Endodermal cell (in vitro differentiated cells): ENCODE data around the gene ADORA1. TPM values are rescaled to one million over a fixed set of nuclear protein-coding genes. Genes with fewer than 3 reads are reported as not detected.

Experiments used
- DNase-seq: peaks from one replicate; pipeline ENCODE4 v3.0.0-alpha.2; 2017
- H3K27ac ChIP-seq: 2 replicates; pipeline ENCODE4 v1.5.1; 2013; ENCODE audit warnings: mild to moderate bottlenecking, low read depth, low read length, moderate library complexity
- H3K27me3 ChIP-seq: 2 replicates; pipeline ENCODE4 v1.6.1; 2013; ENCODE audit warnings: mild to moderate bottlenecking, low read length, moderate library complexity; ENCODE audit not compliant: insufficient read depth, control insufficient read depth, poor library complexity, severe bottlenecking
- H3K36me3 ChIP-seq: 2 replicates; pipeline ENCODE4 v1.7.0; 2013; ENCODE audit warnings: mild to moderate bottlenecking, low read length, moderate library complexity; ENCODE audit not compliant: control insufficient read depth, insufficient read depth
- H3K4me1 ChIP-seq: one replicate; pipeline ENCODE4 v1.7.0; 2013; ENCODE audit warnings: low read length; ENCODE audit not compliant: control insufficient read depth, insufficient read depth
- H3K4me3 ChIP-seq: 2 replicates; pipeline ENCODE4 v1.5.1; 2013; ENCODE audit warnings: mild to moderate bottlenecking, low read length, moderate library complexity
- H3K9ac ChIP-seq: 2 replicates; pipeline ENCODE4 v1.6.1; 2013; ENCODE audit warnings: mild to moderate bottlenecking, low read length, moderate library complexity; ENCODE audit not compliant: poor library complexity, severe bottlenecking; ENCODE audit errors: extremely low read depth
- H3K9me3 ChIP-seq: 2 replicates; pipeline ENCODE4 v1.6.1; 2013; ENCODE audit warnings: mild to moderate bottlenecking, low read length, moderate library complexity; ENCODE audit not compliant: control insufficient read depth
- H3K27ac Mint-ChIP-seq: 2 replicates; pipeline ENCODE4 v1.8.0; 2020; ENCODE audit warnings: mixed read lengths
- H3K27me3 Mint-ChIP-seq: 2 replicates; pipeline ENCODE4 v1.8.0; 2021; ENCODE audit warnings: mild to moderate bottlenecking, mixed read lengths; ENCODE audit not compliant: insufficient read depth
- H3K36me3 Mint-ChIP-seq: 2 replicates; pipeline ENCODE4 v1.8.0; 2020; ENCODE audit warnings: low read depth, mixed read lengths
- H3K4me1 Mint-ChIP-seq: 2 replicates; pipeline ENCODE4 v1.8.0; 2020; ENCODE audit warnings: mixed read lengths
- H3K4me3 Mint-ChIP-seq: 2 replicates; pipeline ENCODE4 v1.8.0; 2020; ENCODE audit warnings: mild to moderate bottlenecking, moderate library complexity, mixed read lengths
- H3K9me3 Mint-ChIP-seq: 2 replicates; pipeline ENCODE4 v1.8.0; 2020; ENCODE audit warnings: mild to moderate bottlenecking, mixed read lengths
- WGBS, 2 experiments: methylation state at CpG; one replicate each; pipeline versions ENCODE4 v1.1.5 to v1.1.7; 2013; ENCODE audit warnings: missing lambda C conversion rate in 2 of 2, mixed read lengths in 1 of 2; ENCODE audit not compliant: insufficient coverage in 1 of 2, insufficient read length in 1 of 2; 5-methylcytosine and 5-hydroxymethylcytosine counted together
- total RNA-seq, 2 donors: library from RNA; stranded (reverse); fragmentation: NEBNext Ultra II Directional in 1 of 2; extraction: Animal tissue kit (Norgen Biotek cat#: 25700) in 1 of 2; gene quantifications; 2 replicates in 1 of 2; 3 replicates in 1 of 2; pipeline ENCODE4 v1.2.1, GENCODE V29; 2021
- TF ChIP-seq, protein P1 (sequence below): fragments of 200-600 bp; sonication (generic); conservative IDR thresholded peaks from 2 replicates; pipeline ENCODE4 v1.5.0; 2021; ENCODE audit warnings: antibody characterized with exemption, mild to moderate bottlenecking

The ADORA1 gene
- total RNA-seq, 2 donors from 2014 or later: 2.0 to 2.1 TPM

- Histone ChIP-seq H3K27ac (no peak overlapping the region), H3K27me3 (no peaks in the 10 kb centered on the region), H3K4me1 (no peaks in the 10 kb centered on the region), H3K4me3 (no peak overlapping the region), H3K9ac (no peak overlapping the region), H3K9me3 (no peaks in the 10 kb centered on the region), H3K36me3 (no peaks in the 10 kb centered on the region)
- H3K9me3 Mint-ChIP-seq: no peaks in the 10 kb centered on the region
- peaks cover 26% of the 10 kb centered on the region for H3K27me3 Mint-ChIP-seq
- peaks cover 10% of the 10 kb centered on the region for H3K4me1 Mint-ChIP-seq
- TF ChIP-seq, protein P1, sequence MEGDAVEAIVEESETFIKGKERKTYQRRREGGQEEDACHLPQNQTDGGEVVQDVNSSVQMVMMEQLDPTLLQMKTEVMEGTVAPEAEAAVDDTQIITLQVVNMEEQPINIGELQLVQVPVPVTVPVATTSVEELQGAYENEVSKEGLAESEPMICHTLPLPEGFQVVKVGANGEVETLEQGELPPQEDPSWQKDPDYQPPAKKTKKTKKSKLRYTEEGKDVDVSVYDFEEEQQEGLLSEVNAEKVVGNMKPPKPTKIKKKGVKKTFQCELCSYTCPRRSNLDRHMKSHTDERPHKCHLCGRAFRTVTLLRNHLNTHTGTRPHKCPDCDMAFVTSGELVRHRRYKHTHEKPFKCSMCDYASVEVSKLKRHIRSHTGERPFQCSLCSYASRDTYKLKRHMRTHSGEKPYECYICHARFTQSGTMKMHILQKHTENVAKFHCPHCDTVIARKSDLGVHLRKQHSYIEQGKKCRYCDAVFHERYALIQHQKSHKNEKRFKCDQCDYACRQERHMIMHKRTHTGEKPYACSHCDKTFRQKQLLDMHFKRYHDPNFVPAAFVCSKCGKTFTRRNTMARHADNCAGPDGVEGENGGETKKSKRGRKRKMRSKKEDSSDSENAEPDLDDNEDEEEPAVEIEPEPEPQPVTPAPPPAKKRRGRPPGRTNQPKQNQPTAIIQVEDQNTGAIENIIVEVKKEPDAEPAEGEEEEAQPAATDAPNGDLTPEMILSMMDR: peak; percentile 88
- DNase-seq: peak; percentile 90
- H3K36me3 Mint-ChIP-seq: no peaks in the 10 kb centered on the region
- H3K27ac Mint-ChIP-seq: no peak overlapping the region
- WGBS, 2 experiments: 41 to 43% methylated on average over 17 to 19 of the region's 19 CpGs
- H3K4me3 Mint-ChIP-seq: no peak overlapping the region
Observed at GRCh38 chr1:203216274-203217138, 89.0 kb downstream of the ADORA1 start.

Other genes with a start within 250 kb of the ADORA1 start
- 1 to 10 TPM; 7.8 to 8.2 TPM for gene RABIF, start 238.6 kb upstream of the ADORA1 start, total RNA-seq
- gene KLHL12, start 200.5 kb upstream of the ADORA1 start, total RNA-seq: 10 to 100 TPM; 34.4 to 39.4 TPM
- 10 to 100 TPM; 68.1 to 79.7 TPM for gene ADIPOR1, start 169.4 kb upstream of the ADORA1 start, total RNA-seq
- 10 to 100 TPM; 15.7 to 18.0 TPM for gene CYB5R1, start 160.5 kb upstream of the ADORA1 start, total RNA-seq
- 10 to 100 TPM; 88.9 to 89.7 TPM for gene TMEM183A, start 120.4 kb upstream of the ADORA1 start, total RNA-seq
- gene PPFIA4, start 101.2 kb upstream of the ADORA1 start, total RNA-seq: 10 to 100 TPM in 1 of 2 donors, 1 to 10 TPM in 1; 8.4 to 12.1 TPM
- gene MYOG, start 41.7 kb upstream of the ADORA1 start, total RNA-seq: not detected
- gene MYBPH, start 48.1 kb downstream of the ADORA1 start, total RNA-seq: not detected
- gene CHI3L1, start 59.0 kb downstream of the ADORA1 start, total RNA-seq: 1 to 10 TPM in 1 of 2 donors, under 1 TPM in 1; 0.18 to 1.1 TPM
- under 1 TPM in 1 of 2 donors, not detected in 1; 0.07 TPM for gene CHIT1, start 101.9 kb downstream of the ADORA1 start, total RNA-seq
- gene BTG2, start 177.8 kb downstream of the ADORA1 start, total RNA-seq: 10 to 100 TPM; 49.8 to 54.6 TPM
- 1 to 10 TPM; 2.9 to 4.8 TPM for gene FMOD, start 223.4 kb downstream of the ADORA1 start, total RNA-seq